ENCODE measurements around the gene FPGT.
A peak's percentile ranks its signal among the peaks of the same experiment; 100 is the strongest.
"Not testable (repeated sequence)": the region's sequence is repeated elsewhere in the genome, so short reads cannot be mapped to it uniquely, and the experiment has no call there.

FPGT gene

DNA sequence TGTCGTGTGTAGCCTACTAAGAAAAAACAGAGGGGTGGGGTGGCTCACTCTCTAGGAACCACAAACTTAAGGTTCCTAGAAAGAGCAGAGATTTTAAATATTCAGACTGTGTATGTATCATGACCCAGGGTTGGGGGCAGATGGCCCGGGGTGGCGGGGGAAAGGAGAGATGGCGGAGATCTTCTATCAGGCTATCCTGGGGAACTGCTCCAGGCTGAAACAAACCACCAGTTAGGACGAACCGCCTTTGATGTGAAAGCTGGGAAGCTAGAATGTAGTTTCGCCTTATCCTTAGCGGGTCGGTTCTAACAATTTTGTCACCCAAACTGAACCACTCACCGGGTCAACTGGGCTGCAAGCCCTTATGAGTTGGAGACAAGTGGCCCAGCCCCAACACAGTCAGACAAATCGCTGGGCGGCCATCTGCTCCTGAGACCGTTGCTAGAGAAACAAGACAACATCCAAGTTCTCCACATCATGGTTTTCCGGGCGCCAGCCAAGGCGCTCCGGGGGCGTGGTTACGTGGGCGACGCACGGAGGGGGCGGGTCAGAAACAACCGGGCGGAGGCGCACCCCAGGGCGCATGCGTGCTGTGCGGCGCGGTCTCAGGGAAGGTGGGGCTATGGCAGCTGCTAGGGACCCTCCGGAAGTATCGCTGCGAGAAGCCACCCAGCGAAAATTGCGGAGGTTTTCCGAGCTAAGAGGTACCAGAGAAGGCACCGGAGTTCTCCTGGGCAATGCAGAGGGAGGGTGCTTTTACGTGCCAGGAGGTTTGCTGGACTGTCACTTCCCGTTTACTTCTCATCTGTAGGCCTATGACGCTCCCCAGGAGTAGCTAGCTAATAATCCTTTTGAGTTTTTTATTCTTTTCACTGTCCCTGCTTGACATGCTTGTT lies at the start of gene FPGT, which contains the start of gene LRRIQ3:
TSS of gene FPGT (plus strand) at position 586 of the 896 bp plus-strand sequence. CDS start at position 623, 37 bp downstream.
TSS of gene LRRIQ3 (minus strand) at position 520 of the 896 bp plus-strand sequence. CDS start 14,492 bp downstream, outside the sequence.
- peak; percentile 97 for DNase-seq

DNA sequence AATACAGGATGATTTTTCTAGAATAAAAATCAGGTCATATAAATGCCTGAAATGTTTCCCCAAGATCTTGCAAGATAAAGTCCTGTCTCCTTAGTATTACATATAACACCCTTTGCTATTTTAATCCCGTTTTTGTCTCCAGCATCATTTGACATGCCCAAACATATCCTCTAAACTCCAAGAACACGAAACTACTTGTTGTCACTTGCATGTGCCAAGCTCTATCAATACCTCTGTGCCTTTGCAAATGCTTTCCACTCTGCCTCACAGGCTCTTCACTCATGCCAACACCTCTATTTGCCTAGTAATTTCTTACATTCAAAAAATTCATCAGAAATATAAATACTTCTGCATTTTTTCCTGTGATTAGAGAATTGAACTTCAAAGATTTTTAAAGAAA lies 38.0 kb upstream of the FPGT start:
- DNase-seq: no peak

DNA sequence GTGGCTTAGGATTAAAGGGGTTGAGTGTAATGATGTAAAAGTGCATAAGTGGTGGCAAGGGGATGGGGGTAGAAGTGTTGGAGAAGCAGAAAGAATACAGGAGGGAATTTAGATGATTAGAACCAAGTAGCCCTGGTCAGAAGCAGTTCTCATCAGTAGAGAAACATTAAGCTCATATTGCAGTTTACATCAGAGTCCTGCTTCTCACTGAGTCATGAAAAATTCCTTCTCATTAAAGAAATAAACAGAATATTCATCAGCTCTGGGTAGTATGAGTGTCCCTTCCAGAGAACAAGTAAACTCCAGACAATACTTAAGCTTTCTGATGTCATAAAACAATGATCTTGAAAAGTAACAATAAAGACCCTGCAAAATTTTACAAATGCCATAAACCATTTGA lies 36.5 kb upstream of the FPGT start:
- DNase-seq: no peak

DNA sequence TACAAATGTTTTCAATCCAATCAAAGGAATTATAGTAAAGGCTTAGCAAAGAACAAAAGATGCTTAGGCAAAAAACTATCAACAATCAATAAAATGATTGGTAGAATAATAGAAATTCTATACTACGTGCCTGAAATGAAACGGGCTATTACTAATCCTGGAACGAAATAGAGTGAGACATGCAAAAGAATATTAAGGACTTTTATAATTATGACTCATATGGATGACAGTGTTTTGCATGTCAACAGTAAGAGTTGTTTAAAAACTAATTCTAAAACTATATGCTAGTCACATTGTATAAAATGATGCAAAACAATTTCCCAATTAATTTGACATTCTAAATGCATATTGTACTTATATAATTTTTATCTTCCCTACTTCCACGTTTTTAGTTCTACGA lies 35.7 kb upstream of the FPGT start:
- DNase-seq: no peak

DNA sequence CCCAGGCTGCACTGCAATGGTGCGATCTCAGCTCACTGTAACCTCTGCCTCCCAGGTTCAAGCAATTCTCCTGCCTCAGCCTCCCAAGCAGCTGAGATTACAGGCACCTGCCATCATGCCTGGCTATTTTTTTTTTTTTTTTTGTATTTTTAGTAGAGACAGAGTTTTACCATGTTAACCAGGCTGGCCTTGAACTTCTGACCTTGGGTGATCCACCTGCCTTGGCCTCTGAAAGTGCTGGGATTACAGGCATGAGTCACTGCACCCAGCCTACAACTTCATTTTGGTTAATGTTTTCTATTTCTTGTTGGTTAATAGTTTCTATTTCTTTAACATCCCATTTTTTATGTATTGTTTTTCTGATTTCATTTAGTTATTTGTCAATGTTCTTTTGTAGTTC lies 23.6 kb upstream of the FPGT start:
- DNase-seq: not testable (repeated sequence)

DNA sequence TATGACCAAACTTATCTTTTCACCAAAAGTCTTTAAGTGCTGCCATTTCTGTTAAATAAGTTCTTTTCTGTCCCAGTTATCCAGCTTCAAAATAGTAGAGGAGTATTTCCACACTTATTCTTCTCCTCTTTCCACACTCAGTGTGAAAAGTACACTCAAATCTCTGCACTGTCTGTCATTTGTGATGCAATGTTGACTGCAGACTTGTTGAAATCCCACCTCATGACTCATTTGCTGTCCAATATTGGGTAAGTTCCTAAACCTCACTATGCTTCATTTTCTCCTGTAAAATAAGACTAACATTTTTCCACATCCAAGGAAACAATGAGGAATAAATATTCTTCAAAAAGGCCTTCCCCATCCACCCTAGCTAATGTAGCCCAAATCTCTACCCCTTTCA lies 17.6 kb upstream of the FPGT start:
- DNase-seq: no peak

DNA sequence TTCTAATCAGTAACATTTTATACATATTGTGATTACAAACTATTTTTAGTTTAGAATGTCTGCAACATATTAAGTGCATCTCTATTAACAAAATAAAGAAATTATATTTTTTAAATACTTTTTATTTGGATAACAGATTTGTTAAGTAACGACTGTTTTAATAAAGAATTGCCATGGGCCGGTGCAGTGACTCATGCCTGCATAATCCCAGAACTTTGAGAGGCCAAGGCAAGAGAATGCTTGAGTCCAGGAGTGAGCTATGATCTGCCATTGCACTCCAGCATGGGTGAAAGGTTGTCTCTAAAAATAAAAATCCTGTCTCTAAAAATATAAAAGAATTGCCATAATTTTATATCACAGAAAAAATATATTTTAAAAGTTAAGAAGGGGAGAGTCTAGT lies 4.1 kb upstream of the FPGT start:
- DNase-seq: no peak

DNA sequence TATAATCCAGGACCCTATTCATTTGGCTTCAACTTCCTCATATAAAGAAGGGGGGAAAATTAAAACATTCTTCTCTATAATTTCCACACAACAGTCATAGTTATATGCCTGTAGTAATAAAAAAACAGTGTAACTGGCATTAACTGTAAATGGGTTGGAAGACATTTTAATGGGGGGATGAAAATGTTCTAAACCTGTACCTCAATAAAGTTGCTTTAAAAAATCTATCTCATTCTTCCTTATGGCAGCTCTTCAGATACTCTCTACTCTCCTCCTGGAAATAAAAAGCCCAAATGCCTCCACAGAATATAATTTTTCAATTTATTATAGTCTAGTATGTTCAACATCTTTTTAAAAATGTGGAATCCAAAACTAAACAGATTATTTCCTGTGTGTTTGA lies 2.7 kb upstream of the FPGT start:
- DNase-seq: peak; percentile 12

DNA sequence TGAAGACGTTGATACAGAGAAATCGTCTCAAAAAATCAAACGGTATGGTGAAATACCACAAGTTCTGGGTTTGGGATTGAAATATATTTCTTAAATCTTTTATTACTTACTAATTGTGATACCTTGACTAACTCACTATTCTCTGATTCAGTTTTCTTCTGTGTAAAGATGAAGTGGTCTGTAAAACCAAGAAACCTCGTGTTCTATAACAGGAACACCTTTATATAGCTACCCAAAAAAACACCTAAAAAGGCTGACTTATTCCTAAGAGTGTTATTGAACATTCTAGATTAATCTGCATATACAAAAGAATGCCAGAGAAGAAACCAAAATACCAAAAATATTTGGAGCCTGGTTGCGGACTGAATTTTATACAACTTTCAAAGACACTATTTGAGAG lies 787 bp upstream of the FPGT start:
- peak; percentile 67 for DNase-seq

DNA sequence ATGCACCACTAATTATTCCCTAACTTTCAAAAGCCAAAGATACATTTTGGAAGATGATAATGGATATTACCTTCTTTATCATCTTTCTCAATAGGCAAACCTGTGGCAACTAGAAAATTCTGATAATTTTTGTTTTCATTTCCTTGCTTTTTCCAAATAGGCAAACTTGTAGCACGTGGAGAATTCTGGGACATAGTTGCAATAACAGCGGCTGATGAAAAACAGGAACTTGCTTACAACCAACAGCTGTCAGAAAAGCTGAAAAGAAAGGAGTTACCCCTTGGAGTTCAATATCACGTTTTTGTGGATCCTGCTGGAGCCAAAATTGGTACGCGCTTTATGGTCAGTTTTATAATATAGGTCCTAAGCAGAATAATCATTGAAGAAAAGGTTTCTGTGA lies 1.5 kb downstream of the FPGT start:
- no peak for DNase-seq

DNA sequence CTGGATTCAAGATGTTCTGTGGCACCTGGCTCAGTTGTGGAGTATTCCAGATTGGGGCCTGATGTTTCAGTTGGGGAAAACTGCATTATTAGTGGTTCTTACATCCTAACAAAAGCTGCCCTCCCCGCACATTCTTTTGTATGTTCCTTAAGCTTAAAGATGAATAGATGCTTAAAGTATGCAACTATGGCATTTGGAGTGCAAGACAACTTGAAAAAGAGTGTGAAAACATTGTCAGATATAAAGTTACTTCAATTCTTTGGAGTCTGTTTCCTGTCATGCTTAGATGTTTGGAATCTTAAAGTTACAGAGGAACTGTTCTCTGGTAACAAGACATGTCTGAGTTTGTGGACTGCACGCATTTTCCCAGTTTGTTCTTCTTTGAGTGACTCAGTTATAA lies 7.2 kb downstream of the FPGT start:
- no peak for DNase-seq

DNA sequence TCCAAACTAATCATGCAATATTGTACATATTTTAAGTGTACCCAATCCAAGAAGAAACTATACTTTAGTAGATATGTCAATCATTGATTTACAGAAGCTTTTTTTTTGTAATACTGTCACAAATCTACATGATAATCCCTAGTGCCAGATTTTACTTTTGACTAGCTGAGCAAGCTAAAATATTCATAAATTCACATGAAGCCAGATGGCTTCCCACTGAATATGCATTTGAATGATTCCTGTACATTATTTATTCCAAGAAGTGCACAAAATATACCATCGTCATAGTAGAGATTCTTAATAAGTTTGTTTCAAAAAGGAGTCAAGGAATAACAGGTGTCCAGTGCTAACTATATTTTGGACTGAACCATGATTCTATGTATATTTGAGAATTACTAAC lies 17.2 kb downstream of the FPGT start:
- DNase-seq: no peak

DNA sequence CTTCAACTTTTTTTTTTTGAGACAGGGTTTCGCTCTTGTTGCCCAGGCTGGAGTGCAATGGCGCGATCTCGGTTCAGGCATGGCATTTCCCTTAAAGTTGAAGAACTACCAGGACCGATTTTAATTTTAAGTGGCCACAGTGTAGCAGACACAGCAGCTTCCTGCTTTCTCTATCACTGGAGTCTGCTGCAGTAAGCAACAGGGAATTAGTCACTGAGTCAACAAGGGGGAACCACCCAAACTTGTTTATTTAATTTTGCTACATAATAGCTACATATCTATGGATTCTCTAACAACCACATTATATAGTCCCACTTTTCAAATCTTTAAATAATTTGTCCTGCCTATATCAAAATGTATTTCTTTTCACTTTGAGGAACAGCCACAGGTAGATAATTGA lies 24.7 kb downstream of the FPGT start:
- no peak for DNase-seq

DNA sequence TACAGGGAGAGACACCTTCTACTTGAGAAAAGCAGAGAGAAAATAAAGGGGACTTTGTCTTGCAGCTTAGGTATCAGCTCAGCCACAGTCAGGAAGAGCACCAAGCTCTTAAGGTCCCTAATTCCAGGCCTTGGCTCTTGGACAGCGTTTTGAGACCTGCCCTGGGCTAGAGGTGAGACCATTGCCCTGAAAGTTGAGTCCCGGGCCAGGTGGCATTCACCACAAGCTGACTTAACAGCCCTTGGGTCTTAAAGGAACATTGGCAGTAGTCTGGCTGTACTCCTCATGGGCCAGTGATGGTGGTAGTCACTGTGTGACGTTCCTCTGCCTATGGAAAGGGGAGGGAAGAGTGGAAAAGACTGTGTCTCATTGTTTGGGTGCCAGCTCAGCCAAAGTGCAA lies 25.4 kb downstream of the FPGT start:
- no peak for DNase-seq

DNA sequence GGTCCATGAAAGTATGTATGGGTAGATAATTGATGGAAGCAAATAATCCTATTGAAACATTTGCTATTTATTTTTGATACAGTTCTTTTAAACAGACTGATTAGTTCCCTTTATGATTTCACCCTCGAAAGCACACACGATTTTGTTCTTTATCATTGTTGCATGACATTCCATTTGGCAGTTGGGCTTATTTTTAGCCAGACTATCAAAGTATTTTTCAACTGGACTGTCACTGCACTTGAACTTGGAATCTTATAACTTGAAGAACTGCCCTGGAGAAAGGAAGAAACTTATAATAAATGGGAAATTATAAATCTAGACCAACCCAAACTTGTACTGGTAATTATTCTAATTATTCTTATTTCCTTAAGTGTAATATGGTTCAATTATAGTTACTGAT lies 37.1 kb downstream of the FPGT start, which contains the start of gene TNNI3K:
TSS of gene TNNI3K (plus strand) at position 235 of the 400 bp plus-strand sequence. CDS start at position 300, 65 bp downstream.
- DNase-seq: no peak

DNA sequence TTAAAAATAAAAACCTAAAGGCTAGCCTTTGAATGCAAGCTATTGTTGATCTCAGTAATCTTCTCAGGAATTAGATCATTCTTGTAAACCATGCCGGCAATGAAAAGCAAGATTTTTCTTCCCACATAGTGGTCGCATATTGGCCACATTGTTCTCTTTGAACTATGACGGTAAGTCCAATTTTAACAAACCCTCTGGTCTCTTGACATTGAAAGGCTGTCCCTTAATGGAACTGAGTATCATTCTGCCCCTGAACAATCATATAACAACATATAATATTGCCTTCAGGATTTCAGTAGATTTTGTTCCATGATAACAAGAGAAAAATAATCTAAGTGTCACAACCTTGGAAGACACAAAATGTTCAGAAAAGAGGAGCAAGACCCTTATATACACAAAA lies 38.4 kb downstream of the FPGT start:
- no peak for DNase-seq

DNA sequence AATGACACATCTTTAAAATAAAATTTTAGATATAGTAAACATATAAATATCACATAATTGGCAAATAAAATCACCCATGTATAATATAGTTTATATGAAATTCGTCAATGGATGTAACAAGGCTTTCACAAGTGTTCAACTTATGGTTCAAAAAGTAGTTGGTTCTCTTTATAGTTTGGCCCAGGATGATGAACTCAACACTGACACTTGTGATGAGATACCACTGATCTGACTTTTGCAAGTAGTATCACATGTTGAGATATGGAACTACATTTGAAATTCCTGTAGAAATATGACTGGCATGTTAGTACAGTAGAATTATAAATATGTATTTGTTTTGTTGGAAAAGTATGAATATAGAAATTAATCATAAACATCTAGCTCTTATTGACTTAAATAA lies 39.0 kb downstream of the FPGT start:
- no peak for DNase-seq

DNA sequence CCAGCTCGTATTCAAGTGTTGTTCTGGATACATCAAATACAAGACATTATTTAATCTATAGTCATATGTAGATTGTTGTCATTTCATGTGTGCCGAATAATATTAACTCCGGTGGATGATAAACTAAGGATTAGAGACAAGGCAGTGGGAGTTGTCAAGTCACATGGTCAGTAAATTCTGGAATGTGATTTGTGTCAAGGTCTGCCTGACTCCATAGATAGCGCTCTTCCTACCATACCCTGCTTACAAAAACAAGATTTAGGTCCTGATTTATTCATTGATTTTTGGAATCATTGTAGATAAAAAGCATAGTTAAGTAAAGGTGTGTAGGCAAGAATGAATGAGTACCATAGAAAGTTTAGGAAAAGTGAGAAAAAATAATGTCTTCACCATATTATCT lies 39.7 kb downstream of the FPGT start:
- DNase-seq: no peak

DNA sequence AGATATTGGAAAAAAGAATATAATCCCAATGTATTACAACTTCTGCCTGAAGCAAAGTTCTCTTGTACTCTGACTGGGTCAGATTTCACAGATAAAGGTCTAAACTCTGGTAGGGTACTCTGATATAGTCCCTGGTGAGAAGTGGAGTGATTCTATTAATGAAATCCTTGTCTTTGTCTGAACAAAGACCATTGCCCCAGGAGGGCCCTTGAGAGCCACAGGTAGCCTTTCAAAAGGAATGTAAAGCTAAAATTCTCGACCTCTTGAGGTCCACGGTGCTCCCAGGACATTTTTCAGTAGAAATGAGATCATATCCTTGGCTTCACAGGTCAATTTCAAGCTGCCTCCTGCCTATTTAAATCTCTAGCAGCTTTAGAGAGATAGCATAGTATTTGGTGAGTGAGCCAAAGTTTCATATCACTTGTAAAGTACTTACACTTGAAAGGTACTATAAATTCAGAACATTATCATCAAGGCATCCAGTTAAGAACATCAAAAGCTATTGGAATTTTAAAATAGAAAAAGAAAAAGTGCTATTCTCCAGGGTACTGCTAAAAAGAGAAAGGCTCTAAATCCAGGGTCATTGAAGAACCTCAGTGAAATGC lies 47.2 kb downstream of the FPGT start:
- DNase-seq: no peak

DNA sequence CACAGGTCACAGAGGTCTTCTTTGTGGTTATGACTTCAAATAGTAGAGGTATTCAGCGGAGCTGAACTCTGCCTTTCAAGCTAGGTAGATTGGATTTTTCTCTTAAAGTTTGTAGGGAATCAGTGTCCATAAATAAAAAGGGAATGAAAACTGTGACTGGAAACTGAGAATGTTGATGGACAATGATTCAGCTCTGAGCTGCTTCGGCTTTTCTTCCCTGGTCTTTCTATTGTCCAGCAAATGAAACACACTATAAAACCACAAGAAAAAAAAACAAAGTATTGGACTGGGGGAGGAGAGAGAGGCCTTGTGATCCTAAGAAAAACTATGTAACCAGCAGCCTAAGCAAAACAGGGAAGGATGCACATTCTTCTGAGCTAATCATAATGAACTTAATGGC lies 48.3 kb downstream of the FPGT start:
- no peak for DNase-seq

DNA sequence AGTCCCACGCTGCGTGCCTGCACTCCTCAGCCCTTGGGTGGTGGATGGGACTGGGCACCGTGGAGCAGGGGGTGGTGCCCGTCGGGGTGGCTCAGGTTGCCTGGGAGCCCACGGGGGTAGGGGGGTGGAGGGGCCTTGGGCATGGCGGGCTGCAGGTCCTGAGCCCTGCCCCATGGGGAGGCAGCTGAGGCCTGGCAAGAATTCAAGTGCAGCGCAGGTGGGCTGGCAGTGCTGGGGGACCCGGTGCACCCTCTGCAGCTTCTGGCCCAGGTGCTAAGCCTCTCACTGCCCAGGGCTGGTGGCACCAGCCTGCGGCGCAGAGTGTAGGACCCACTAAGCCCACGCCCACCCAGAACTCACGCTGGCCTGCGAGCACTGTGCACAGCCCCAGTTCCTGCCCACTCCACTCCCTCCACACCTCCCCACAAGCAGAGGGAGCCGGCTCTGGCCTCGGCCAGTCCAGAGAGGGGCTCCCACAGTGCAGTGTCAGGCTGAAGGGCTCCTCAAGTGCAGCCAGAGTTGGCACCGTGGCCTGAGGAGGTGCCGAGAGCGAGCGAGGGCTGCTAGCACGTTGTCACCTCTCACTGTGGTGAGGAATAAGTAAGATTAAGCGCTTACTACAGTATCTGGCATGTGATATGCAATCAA lies 50.0 kb downstream of the FPGT start:
- DNase-seq: no peak

DNA sequence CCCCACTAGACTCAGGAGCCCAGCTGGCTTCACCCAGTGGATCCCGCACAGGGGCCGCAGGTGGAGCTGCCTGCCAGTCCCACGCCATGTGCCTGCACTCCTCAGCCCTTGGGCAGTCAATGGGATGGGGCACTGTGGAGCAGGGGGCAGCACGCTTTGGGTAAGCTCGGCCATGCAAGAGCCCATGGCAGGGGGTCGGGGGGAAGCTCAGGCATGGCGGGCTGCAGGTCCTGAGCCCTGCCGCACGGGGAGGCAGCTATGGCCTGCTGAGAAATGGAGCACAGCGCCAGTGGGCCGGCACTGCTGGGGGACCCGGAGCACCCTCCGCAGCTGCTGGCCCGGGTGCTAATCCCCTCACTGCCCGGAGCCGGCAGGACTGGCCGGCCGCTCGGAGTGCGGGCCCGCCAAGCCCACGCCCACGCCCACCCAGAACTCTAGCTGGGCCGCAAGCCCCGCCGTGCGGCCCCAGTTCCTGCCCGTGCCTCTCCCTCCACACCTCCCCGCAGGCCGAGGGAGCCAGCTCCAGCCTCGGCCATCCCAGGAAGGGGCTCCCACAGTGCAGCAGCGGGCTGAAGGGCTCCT lies 55.3 kb downstream of the FPGT start:
- DNase-seq: not testable (repeated sequence)

Measured in NCI-H2227 treated with DMSO at 0.1 percent for 48 hours (cell line).